Measurements from ENCODE around the gene RAI1.
A peak's percentile ranks its signal among the peaks of the same experiment; 100 is the strongest.

The RAI1 gene

DNA sequence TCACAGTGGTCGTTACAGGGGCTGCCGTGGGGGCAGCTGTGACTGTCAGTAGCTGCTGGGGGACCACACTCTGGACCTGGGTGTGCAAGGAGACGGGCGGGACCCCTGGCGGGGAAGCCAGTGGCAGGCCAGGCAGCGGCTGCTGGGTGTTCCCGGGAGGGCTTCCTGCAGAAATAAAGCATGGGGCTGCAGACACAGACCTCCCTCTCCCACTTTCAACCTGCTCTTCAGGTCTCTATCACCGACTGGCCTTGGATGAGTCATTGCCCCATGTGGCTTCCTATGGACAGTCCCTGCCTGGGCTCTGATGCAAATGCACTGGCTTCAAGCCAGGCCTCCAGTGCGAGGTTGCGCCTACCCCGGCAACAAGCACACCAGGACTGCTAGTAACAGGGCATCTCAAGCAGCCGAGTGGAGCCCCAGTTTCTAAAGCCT lies 138.3 kb downstream of the RAI1 start:
- DNase-seq (ENCODE audit: low read depth) = peak; percentile 94
- TF ChIP-seq, protein P1, sequence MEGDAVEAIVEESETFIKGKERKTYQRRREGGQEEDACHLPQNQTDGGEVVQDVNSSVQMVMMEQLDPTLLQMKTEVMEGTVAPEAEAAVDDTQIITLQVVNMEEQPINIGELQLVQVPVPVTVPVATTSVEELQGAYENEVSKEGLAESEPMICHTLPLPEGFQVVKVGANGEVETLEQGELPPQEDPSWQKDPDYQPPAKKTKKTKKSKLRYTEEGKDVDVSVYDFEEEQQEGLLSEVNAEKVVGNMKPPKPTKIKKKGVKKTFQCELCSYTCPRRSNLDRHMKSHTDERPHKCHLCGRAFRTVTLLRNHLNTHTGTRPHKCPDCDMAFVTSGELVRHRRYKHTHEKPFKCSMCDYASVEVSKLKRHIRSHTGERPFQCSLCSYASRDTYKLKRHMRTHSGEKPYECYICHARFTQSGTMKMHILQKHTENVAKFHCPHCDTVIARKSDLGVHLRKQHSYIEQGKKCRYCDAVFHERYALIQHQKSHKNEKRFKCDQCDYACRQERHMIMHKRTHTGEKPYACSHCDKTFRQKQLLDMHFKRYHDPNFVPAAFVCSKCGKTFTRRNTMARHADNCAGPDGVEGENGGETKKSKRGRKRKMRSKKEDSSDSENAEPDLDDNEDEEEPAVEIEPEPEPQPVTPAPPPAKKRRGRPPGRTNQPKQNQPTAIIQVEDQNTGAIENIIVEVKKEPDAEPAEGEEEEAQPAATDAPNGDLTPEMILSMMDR (IDR thresholded peaks at IDR 0.05; ENCODE audit: control insufficient read depth, extremely low read depth, insufficient read depth) = no peak
- H3K4me3 ChIP-seq (ENCODE audit: low read depth, low read length) = peak overlapping the region; percentile 93

GRCh38 chr17:17820046-17820445 lies 138.8 kb downstream of the RAI1 start:
- TF ChIP-seq, protein P1 (IDR thresholded peaks at IDR 0.05; ENCODE audit: control insufficient read depth, extremely low read depth, insufficient read depth) = no peak
- peak overlapping the region; percentile 93 for H3K4me3 ChIP-seq (ENCODE audit: low read depth, low read length)
- no peak for DNase-seq (ENCODE audit: low read depth)

DNA sequence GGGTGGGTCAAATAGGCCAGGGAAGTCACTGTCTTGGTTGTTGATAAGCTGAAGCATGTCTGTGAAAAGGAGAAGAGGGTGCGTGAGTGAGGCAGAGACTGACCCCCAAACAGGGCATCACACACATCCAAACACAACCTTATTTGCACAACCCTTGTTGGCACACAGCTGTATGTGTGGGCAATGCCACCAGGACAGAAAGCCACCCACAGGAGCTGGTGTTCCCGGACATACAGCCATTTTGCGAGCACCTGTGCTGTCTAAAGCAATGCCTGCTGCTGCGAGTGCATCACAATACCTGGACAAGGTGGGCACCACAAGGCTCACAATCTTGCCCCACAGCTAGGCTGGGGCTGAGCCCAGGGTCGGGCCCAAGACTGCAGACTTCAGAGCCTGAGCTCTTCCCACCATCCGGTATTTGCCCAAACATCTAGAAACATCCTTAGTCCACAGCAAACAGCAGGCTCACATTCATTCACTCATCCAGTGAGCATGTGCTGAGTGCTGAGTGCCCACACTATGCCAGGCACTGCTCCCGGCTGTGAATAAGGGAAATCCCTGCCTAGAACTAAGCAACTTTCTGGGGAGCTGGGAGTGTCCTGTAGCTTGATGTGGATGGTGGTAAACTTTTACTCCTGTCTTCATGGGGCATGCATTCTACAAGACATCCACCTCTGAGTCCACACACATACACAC lies 139.4 kb downstream of the RAI1 start:
- no peak for DNase-seq (ENCODE audit: low read depth)
- TF ChIP-seq, protein P1 (IDR thresholded peaks at IDR 0.05; ENCODE audit: control insufficient read depth, extremely low read depth, insufficient read depth) = no peak
- H3K4me3 ChIP-seq (ENCODE audit: low read depth, low read length) = peak overlapping the region; percentile 93

GRCh38 chr17:17822189-17822588 lies 140.9 kb downstream of the RAI1 start:
- DNase-seq (ENCODE audit: low read depth) = peak; percentile 97
- TF ChIP-seq, protein P1 (IDR thresholded peaks at IDR 0.05; ENCODE audit: control insufficient read depth, extremely low read depth, insufficient read depth) = no peak
- H3K4me3 ChIP-seq (ENCODE audit: low read depth, low read length) = peak overlapping the region; percentile 93

GRCh38 chr17:17822616-17823015 lies 141.4 kb downstream of the RAI1 start:
- TF ChIP-seq, protein P1 (IDR thresholded peaks at IDR 0.05; ENCODE audit: control insufficient read depth, extremely low read depth, insufficient read depth) = no peak
- peak overlapping the region; percentile 93 for H3K4me3 ChIP-seq (ENCODE audit: low read depth, low read length)
- DNase-seq (ENCODE audit: low read depth) = no peak

DNA sequence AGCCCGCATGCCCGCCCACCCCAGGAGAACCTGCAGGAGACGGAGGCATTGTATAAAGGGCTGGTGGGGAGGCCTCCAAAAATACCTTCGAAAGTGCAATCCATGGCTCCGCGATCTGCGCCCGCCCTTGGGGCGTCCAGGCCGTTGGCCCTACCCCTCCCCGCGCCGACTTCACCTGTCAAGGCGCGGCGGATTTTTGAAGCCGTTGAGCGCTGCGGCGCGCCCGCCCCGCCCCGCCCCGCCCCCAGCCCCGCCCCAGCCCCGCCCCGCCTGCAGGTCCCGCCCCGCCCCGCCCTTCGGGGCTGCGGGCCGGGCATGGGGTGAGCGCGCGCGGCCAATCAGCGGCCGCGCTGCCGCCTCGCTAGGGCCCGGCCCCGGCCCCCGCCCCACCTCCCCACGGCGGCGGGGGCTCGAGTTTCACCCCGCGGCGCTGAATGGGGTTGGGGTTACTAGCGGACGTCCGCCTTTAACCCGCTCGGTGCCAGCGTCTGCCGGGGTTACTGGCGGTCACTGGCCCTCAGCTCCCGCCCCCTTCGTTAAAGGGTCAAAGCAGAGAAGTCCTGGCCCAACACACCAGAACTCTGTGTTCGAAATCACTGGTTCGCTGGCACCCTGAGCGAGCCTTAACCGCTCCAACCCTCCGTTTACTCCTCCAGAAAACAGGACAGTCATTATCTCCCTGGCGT lies 142.3 kb downstream of the RAI1 start:
- TF ChIP-seq, protein P1 (IDR thresholded peaks at IDR 0.05; ENCODE audit: control insufficient read depth, extremely low read depth, insufficient read depth) = no peak
- peak overlapping the region; percentile 93 for H3K4me3 ChIP-seq (ENCODE audit: low read depth, low read length)
- no peak for DNase-seq (ENCODE audit: low read depth)
